H1 (cell line): ENCODE results near the gene AGPAT4. TPM values are rescaled to one million over a fixed set of nuclear protein-coding genes. Genes with fewer than 3 reads are reported as not detected.

ENCODE experiments used
- polyA plus RNA-seq, 7 experiments: library from polyadenylated mRNA; depleted of rRNA in 3 of 7; stranded (reverse) in 5 of 7; unstranded in 2 of 7; fragments of >200 nt in 5 of 7; fragments of 200-250 nt in 2 of 7; gene quantifications; 1 replicate in 5 of 7; 2 replicates in 1 of 7; 4 replicates in 1 of 7; pipeline versions ENCODE4 v1.2.1 to v1.2.3, GENCODE V29; 2011 to 2013; ENCODE audit warnings: missing spikeins in 2 of 7, mixed read lengths in 2 of 7
- total RNA-seq: library from RNA; stranded (reverse); fragmentation: NEBNext Ultra II Directional; extraction: Animal tissue kit (Norgen Biotek cat#: 25700); gene quantifications from 2 replicates; pipeline ENCODE4 v1.2.1, GENCODE V29; 2021
- TF ChIP-seq, protein P1 (sequence below): fragments of 300-600 bp; sonication (generic); IDR thresholded peaks from 2 replicates; pipeline ENCODE4 v1.7.1; 2012; ENCODE audit warnings: low read length, moderate library complexity, mild to moderate bottlenecking, inconsistent platforms; ENCODE audit not compliant: insufficient replicate concordance

AGPAT4 gene
- total and polyA plus RNA-seq, 2 of the 8 experiments (the other 6 are each of a cell fraction or from before 2014, with no cell fraction given), result 13.5 to 23.8 TPM

DNA sequence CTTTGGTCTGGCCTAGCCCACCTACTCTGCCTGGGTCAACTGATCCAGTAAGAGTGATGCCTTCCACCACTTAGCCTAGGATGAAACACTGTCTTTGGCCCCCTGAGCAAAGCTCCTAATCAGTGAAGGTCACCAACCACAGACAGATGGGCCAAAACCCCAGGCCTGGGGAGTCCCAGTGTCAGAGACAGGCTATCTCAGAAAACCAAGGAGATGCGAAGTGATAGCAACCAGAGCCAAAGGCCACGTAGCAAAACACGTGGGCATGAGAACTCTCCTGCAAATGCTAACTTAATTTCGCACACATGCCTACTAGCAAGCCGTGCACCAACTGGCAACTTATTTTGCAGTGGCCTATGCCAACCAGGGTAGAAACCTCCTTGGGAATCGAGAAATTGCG lies 29.1 kb downstream of the AGPAT4 start (continued):
- TF ChIP-seq, protein P1, sequence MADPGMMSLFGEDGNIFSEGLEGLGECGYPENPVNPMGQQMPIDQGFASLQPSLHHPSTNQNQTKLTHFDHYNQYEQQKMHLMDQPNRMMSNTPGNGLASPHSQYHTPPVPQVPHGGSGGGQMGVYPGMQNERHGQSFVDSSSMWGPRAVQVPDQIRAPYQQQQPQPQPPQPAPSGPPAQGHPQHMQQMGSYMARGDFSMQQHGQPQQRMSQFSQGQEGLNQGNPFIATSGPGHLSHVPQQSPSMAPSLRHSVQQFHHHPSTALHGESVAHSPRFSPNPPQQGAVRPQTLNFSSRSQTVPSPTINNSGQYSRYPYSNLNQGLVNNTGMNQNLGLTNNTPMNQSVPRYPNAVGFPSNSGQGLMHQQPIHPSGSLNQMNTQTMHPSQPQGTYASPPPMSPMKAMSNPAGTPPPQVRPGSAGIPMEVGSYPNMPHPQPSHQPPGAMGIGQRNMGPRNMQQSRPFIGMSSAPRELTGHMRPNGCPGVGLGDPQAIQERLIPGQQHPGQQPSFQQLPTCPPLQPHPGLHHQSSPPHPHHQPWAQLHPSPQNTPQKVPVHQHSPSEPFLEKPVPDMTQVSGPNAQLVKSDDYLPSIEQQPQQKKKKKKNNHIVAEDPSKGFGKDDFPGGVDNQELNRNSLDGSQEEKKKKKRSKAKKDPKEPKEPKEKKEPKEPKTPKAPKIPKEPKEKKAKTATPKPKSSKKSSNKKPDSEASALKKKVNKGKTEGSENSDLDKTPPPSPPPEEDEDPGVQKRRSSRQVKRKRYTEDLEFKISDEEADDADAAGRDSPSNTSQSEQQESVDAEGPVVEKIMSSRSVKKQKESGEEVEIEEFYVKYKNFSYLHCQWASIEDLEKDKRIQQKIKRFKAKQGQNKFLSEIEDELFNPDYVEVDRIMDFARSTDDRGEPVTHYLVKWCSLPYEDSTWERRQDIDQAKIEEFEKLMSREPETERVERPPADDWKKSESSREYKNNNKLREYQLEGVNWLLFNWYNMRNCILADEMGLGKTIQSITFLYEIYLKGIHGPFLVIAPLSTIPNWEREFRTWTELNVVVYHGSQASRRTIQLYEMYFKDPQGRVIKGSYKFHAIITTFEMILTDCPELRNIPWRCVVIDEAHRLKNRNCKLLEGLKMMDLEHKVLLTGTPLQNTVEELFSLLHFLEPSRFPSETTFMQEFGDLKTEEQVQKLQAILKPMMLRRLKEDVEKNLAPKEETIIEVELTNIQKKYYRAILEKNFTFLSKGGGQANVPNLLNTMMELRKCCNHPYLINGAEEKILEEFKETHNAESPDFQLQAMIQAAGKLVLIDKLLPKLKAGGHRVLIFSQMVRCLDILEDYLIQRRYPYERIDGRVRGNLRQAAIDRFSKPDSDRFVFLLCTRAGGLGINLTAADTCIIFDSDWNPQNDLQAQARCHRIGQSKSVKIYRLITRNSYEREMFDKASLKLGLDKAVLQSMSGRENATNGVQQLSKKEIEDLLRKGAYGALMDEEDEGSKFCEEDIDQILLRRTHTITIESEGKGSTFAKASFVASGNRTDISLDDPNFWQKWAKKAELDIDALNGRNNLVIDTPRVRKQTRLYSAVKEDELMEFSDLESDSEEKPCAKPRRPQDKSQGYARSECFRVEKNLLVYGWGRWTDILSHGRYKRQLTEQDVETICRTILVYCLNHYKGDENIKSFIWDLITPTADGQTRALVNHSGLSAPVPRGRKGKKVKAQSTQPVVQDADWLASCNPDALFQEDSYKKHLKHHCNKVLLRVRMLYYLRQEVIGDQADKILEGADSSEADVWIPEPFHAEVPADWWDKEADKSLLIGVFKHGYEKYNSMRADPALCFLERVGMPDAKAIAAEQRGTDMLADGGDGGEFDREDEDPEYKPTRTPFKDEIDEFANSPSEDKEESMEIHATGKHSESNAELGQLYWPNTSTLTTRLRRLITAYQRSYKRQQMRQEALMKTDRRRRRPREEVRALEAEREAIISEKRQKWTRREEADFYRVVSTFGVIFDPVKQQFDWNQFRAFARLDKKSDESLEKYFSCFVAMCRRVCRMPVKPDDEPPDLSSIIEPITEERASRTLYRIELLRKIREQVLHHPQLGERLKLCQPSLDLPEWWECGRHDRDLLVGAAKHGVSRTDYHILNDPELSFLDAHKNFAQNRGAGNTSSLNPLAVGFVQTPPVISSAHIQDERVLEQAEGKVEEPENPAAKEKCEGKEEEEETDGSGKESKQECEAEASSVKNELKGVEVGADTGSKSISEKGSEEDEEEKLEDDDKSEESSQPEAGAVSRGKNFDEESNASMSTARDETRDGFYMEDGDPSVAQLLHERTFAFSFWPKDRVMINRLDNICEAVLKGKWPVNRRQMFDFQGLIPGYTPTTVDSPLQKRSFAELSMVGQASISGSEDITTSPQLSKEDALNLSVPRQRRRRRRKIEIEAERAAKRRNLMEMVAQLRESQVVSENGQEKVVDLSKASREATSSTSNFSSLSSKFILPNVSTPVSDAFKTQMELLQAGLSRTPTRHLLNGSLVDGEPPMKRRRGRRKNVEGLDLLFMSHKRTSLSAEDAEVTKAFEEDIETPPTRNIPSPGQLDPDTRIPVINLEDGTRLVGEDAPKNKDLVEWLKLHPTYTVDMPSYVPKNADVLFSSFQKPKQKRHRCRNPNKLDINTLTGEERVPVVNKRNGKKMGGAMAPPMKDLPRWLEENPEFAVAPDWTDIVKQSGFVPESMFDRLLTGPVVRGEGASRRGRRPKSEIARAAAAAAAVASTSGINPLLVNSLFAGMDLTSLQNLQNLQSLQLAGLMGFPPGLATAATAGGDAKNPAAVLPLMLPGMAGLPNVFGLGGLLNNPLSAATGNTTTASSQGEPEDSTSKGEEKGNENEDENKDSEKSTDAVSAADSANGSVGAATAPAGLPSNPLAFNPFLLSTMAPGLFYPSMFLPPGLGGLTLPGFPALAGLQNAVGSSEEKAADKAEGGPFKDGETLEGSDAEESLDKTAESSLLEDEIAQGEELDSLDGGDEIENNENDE, result no peak
